Measurements from ENCODE around the gene MPG. TPM values are rescaled to one million over a fixed set of nuclear protein-coding genes. Genes with fewer than 3 reads are reported as not detected.

MPG gene
- total RNA-seq, 4 donors from 2014 or later, result 22.3 to 63.2 (median 51.2) TPM

GRCh38 chr16:59440-60059, 18.5 kb upstream of the MPG start:
- 83 to 100% methylated on average over 5 to 14 of the region's 14 CpGs for WGBS, 2 donors (ENCODE audit: low coverage in 1 of 2)
- Histone ChIP-seq H3K27me3 (no peaks in the 10 kb centered on the region), H3K4me1 (peaks cover 0 to 3% (median 2%) of the 10 kb centered on the region in 4 donors), H3K36me3 (peaks cover 0 to 12% (median 0%) of the 10 kb centered on the region in 4 donors), H3K9me3 (no peaks in the 10 kb centered on the region), H3K27ac (no peak overlapping the region), H3K4me3 (no peak overlapping the region)
- in situ Hi-C loops (cut with MboI; ENCODE audit: low pct_ligation_motif_present in 1 of 4, low pct_unique_long_range_greater_than_20kb in 1 of 4, low sequenced_read_pairs in 3 of 4) (no loop called here), intact Hi-C loops (cut with DNase I; ENCODE audit: low total_unique reads) (no loop called here)
- no peak for DNase-seq
- TF ChIP-seq EP300 (IDR thresholded peaks at IDR 0.05; ENCODE audit: low read depth) (no peak), POLR2A (IDR thresholded peaks at IDR 0.05) (no peak), CTCF (IDR thresholded peaks at IDR 0.05) (no peak), POLR2AphosphoS5 (IDR thresholded peaks at IDR 0.05) (no peak)

- no peaks in the 10 kb centered on the region for H3K9me3 ChIP-seq
- WGBS, 2 donors (ENCODE audit: low coverage in 1 of 2), result 86% methylated on average over 11 of the region's 11 CpGs; no CpG with 5 or more reads in 1 of the 2 donors
- H3K4me3 ChIP-seq, result no peak overlapping the region
- DNase-seq, result no peak
- no peaks in the 10 kb centered on the region for H3K4me1 ChIP-seq
- H3K27ac ChIP-seq, result no peak overlapping the region
- H3K36me3 ChIP-seq, result peaks cover 0 to 12% (median 0%) of the 10 kb centered on the region in 4 donors
- no peaks in the 10 kb centered on the region for H3K27me3 ChIP-seq
- in situ Hi-C loops (cut with MboI; ENCODE audit: low pct_ligation_motif_present in 1 of 4, low pct_unique_long_range_greater_than_20kb in 1 of 4, low sequenced_read_pairs in 3 of 4) (no loop called here), intact Hi-C loops (cut with DNase I; ENCODE audit: low total_unique reads) (no loop called here)
- TF ChIP-seq EP300 (IDR thresholded peaks at IDR 0.05; ENCODE audit: low read depth) (no peak), POLR2AphosphoS5 (IDR thresholded peaks at IDR 0.05) (no peak), CTCF (IDR thresholded peaks at IDR 0.05) (no peak), POLR2A (IDR thresholded peaks at IDR 0.05) (no peak)
Measured at GRCh38 chr16:60166-60565, 17.9 kb upstream of the MPG start.

GRCh38 chr16:60929-61878, 16.8 kb upstream of the MPG start:
- 91 to 93% methylated on average over 19 to 88 of the region's 89 CpGs for WGBS, 2 donors (ENCODE audit: low coverage in 1 of 2)
- no peak for DNase-seq

More at GRCh38 chr16:60929-61878, 16.8 kb upstream of the MPG start:
- peaks cover 0 to 12% (median 0%) of the 10 kb centered on the region in 4 donors for H3K36me3 ChIP-seq
- no peaks in the 10 kb centered on the region for H3K27me3 ChIP-seq
- H3K4me3 ChIP-seq, result no peak overlapping the region
- H3K4me1 ChIP-seq, result peaks cover 0 to 9% (median 3%) of the 10 kb centered on the region in 4 donors
- H3K9me3 ChIP-seq, result no peaks in the 10 kb centered on the region
- in situ Hi-C loops (cut with MboI; ENCODE audit: low pct_ligation_motif_present in 1 of 4, low pct_unique_long_range_greater_than_20kb in 1 of 4, low sequenced_read_pairs in 3 of 4) (no loop called here), intact Hi-C loops (cut with DNase I; ENCODE audit: low total_unique reads) (no loop called here)
- TF ChIP-seq CTCF (IDR thresholded peaks at IDR 0.05) (no peak), POLR2A (IDR thresholded peaks at IDR 0.05) (no peak), EP300 (IDR thresholded peaks at IDR 0.05; ENCODE audit: low read depth) (no peak), POLR2AphosphoS5 (IDR thresholded peaks at IDR 0.05) (no peak)
- no peak overlapping the region for H3K27ac ChIP-seq
